ENCODE measurements around the gene RARB.

Gene RARB

DNA sequence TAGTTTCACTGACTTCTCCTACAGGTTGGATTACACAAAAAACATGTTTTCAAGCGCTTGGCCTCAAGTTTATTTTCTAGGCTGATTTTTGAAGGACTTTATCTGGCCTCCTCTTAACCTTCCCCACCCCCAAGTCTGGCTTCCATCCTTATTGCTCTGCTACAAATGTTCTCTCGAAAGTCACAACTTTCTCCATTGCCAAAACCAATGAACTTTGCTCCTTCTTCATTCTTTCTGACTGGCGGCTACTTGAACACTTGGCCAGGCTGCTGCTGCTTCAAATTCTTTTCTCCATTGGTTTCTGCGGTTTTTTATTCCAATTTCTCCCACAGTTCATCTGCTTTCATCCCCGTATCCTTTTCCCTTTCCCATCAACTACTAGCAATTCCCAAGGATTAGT lies 130.1 kb downstream of the RARB start:
- no peak for ATAC-seq
- TF ChIP-seq CREB5 (CRISPR knock-in tag; IDR thresholded peaks at IDR 0.05; ENCODE audit: low read depth) (no peak), TCF4 (CRISPR knock-in tag; IDR thresholded peaks at IDR 0.05; ENCODE audit: borderline replicate concordance) (no peak), ZFP3 (CRISPR knock-in tag; IDR thresholded peaks at IDR 0.05) (no peak), ISL1 (CRISPR knock-in tag; IDR thresholded peaks at IDR 0.05) (no peak)
- TF ChIP-seq, protein P1, sequence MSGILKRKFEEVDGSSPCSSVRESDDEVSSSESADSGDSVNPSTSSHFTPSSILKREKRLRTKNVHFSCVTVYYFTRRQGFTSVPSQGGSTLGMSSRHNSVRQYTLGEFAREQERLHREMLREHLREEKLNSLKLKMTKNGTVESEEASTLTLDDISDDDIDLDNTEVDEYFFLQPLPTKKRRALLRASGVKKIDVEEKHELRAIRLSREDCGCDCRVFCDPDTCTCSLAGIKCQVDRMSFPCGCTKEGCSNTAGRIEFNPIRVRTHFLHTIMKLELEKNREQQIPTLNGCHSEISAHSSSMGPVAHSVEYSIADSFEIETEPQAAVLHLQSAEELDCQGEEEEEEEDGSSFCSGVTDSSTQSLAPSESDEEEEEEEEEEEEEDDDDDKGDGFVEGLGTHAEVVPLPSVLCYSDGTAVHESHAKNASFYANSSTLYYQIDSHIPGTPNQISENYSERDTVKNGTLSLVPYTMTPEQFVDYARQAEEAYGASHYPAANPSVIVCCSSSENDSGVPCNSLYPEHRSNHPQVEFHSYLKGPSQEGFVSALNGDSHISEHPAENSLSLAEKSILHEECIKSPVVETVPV (CRISPR knock-in tag; IDR thresholded peaks at IDR 0.05) = no peak

GRCh38 chr3:25558796-25559195 lies 130.7 kb downstream of the RARB start:
- TF ChIP-seq OSR1 (CRISPR knock-in tag; IDR thresholded peaks at IDR 0.05) (no peak), ZC3H10 (CRISPR knock-in tag; IDR thresholded peaks at IDR 0.05) (no peak), TCF4 (CRISPR knock-in tag; IDR thresholded peaks at IDR 0.05; ENCODE audit: borderline replicate concordance) (no peak), TOX (CRISPR knock-in tag; IDR thresholded peaks at IDR 0.05; ENCODE audit: borderline replicate concordance) (no peak), CSDC2 (CRISPR knock-in tag; IDR thresholded peaks at IDR 0.05) (no peak), POU6F1 (CRISPR knock-in tag; IDR thresholded peaks at IDR 0.05; ENCODE audit: borderline replicate concordance, low read depth) (no peak), BACH2 (CRISPR knock-in tag; IDR thresholded peaks at IDR 0.05; ENCODE audit: borderline replicate concordance) (no peak), ARNTL (CRISPR knock-in tag; IDR thresholded peaks at IDR 0.05; ENCODE audit: borderline replicate concordance, low read depth) (no peak), ZNF565 (CRISPR knock-in tag; conservative IDR thresholded peaks at IDR 0.05; ENCODE audit: low read depth) (no peak), PATZ1 (CRISPR knock-in tag; IDR thresholded peaks at IDR 0.05; ENCODE audit: borderline replicate concordance) (no peak), ESRRG (CRISPR knock-in tag; IDR thresholded peaks at IDR 0.05) (no peak), ZFP30 (CRISPR knock-in tag; IDR thresholded peaks at IDR 0.05) (no peak), ISL1 (CRISPR knock-in tag; IDR thresholded peaks at IDR 0.05) (no peak), ZNF8 (CRISPR knock-in tag; IDR thresholded peaks at IDR 0.05) (no peak)
- TF ChIP-seq, protein P1 (CRISPR knock-in tag; IDR thresholded peaks at IDR 0.05) = no peak
- no peak for ATAC-seq

- TF ChIP-seq OSR1 (CRISPR knock-in tag; IDR thresholded peaks at IDR 0.05) (no peak), ZNF70 (CRISPR knock-in tag; IDR thresholded peaks at IDR 0.05) (no peak), PPARA (CRISPR knock-in tag; IDR thresholded peaks at IDR 0.05; ENCODE audit: borderline replicate concordance) (no peak), ESRRG (CRISPR knock-in tag; IDR thresholded peaks at IDR 0.05) (no peak), ZFP3 (CRISPR knock-in tag; IDR thresholded peaks at IDR 0.05) (no peak), ZNF565 (CRISPR knock-in tag; conservative IDR thresholded peaks at IDR 0.05; ENCODE audit: low read depth) (no peak), PATZ1 (CRISPR knock-in tag; IDR thresholded peaks at IDR 0.05; ENCODE audit: borderline replicate concordance) (no peak), TOX (CRISPR knock-in tag; IDR thresholded peaks at IDR 0.05; ENCODE audit: borderline replicate concordance) (no peak), TSHZ2 (CRISPR knock-in tag; IDR thresholded peaks at IDR 0.05) (no peak), ARNTL (CRISPR knock-in tag; IDR thresholded peaks at IDR 0.05; ENCODE audit: borderline replicate concordance, low read depth) (no peak), SNAI2 (CRISPR knock-in tag; IDR thresholded peaks at IDR 0.05) (no peak), ISL1 (CRISPR knock-in tag; IDR thresholded peaks at IDR 0.05) (no peak), BACH2 (CRISPR knock-in tag; IDR thresholded peaks at IDR 0.05; ENCODE audit: borderline replicate concordance) (no peak), ZNF8 (CRISPR knock-in tag; IDR thresholded peaks at IDR 0.05) (no peak), GLIS3 (CRISPR knock-in tag; IDR thresholded peaks at IDR 0.05) (no peak), ZFP30 (CRISPR knock-in tag; IDR thresholded peaks at IDR 0.05) (no peak), POU6F1 (CRISPR knock-in tag; IDR thresholded peaks at IDR 0.05; ENCODE audit: borderline replicate concordance, low read depth) (no peak)
- ATAC-seq = no peak
Measured at GRCh38 chr3:25563601-25564000, 135.5 kb downstream of the RARB start.

Measured in SK-N-SH treated with all-trans-retinoic acid at 6 μM for 48 hours (cell line).